H9 (cell line): ENCODE measurements around the gene FAHD2A. TPM values are rescaled to one million over a fixed set of nuclear protein-coding genes. Genes with fewer than 3 reads are reported as not detected.
A peak's percentile ranks its signal among the peaks of the same experiment; 100 is the strongest.

Source experiments
- DNase-seq: peaks from one replicate; pipeline ENCODE4 v3.0.0-alpha.2; 2017
- H2AFZ ChIP-seq: one replicate; pipeline ENCODE4 v1.6.1; 2013; ENCODE audit warnings: mild to moderate bottlenecking, low read length, control low read depth, moderate library complexity
- H2AK5ac ChIP-seq: 2 replicates; pipeline ENCODE4 v1.6.1; 2013; ENCODE audit warnings: low read length, control low read depth, mixed read lengths; ENCODE audit not compliant: insufficient read length
- H2BK120ac ChIP-seq: one replicate; pipeline ENCODE4 v1.6.1; 2013; ENCODE audit warnings: low read depth, mild to moderate bottlenecking, low read length, control low read depth, inconsistent platforms; ENCODE audit not compliant: poor library complexity, severe bottlenecking
- H2BK12ac ChIP-seq: 2 replicates; pipeline ENCODE4 v1.6.1; 2013; ENCODE audit warnings: low read length, control low read depth, mixed read lengths, low read depth; ENCODE audit not compliant: insufficient read length
- H2BK15ac ChIP-seq: 2 replicates; pipeline ENCODE4 v1.6.1; 2013; ENCODE audit warnings: low read depth, low read length, control low read depth
- H2BK20ac ChIP-seq: one replicate; pipeline ENCODE4 v1.6.1; 2013; ENCODE audit warnings: low read depth, mild to moderate bottlenecking, low read length, control low read depth, inconsistent platforms; ENCODE audit not compliant: poor library complexity, severe bottlenecking
- H2BK5ac ChIP-seq: 2 replicates; pipeline ENCODE4 v1.6.1; 2013; ENCODE audit warnings: low read length, control low read depth, mixed read lengths; ENCODE audit not compliant: insufficient read length
- H3K14ac ChIP-seq: 2 replicates; pipeline ENCODE4 v1.6.1; 2013; ENCODE audit warnings: low read length, control low read depth; ENCODE audit not compliant: insufficient read depth
- H3K18ac ChIP-seq: 2 replicates; pipeline ENCODE4 v1.6.1; 2013; ENCODE audit warnings: low read depth, mild to moderate bottlenecking, mixed read lengths, low read length, control low read depth; ENCODE audit not compliant: insufficient read length
- H3K23ac ChIP-seq: 2 replicates; pipeline ENCODE4 v1.6.1; 2013; ENCODE audit warnings: low read length, control low read depth, mixed read lengths, low read depth; ENCODE audit not compliant: insufficient read length
- H3K23me2 ChIP-seq: 2 replicates; pipeline ENCODE4 v1.6.1; 2013; ENCODE audit warnings: low read depth, mild to moderate bottlenecking, mixed read lengths, low read length, control low read depth; ENCODE audit not compliant: insufficient read length, poor library complexity, severe bottlenecking
- H3K27ac ChIP-seq: 2 replicates; pipeline ENCODE4 v1.5.1; 2013; ENCODE audit warnings: low read length, control low read depth, mixed read lengths, low read depth; ENCODE audit not compliant: insufficient read length
- H3K27me3 ChIP-seq: 2 replicates; pipeline ENCODE4 v1.6.1; 2013; ENCODE audit warnings: low read length, control low read depth, inconsistent platforms; ENCODE audit not compliant: insufficient read depth
- H3K4ac ChIP-seq: 2 replicates; pipeline ENCODE4 v1.6.1; 2013; ENCODE audit warnings: low read depth, mild to moderate bottlenecking, control low read depth, inconsistent platforms, low read length, moderate library complexity
- H3K4me1 ChIP-seq: 2 replicates; pipeline ENCODE4 v1.6.1; 2013; ENCODE audit warnings: low read length, control low read depth, inconsistent platforms; ENCODE audit not compliant: insufficient read depth
- H3K4me2 ChIP-seq: 2 replicates; pipeline ENCODE4 v1.6.1; 2013; ENCODE audit warnings: low read length, control low read depth, mixed read lengths; ENCODE audit not compliant: insufficient read length, insufficient read depth
- H3K56ac ChIP-seq: 2 replicates; pipeline ENCODE4 v1.6.1; 2013; ENCODE audit warnings: low read depth, mild to moderate bottlenecking, mixed read lengths, low read length, control low read depth; ENCODE audit not compliant: insufficient read length
- H3K79me1 ChIP-seq: 2 replicates; pipeline ENCODE4 v1.6.1; 2013; ENCODE audit warnings: low read depth, mild to moderate bottlenecking, moderate library complexity, low read length, control low read depth, inconsistent platforms; ENCODE audit not compliant: insufficient read depth, poor library complexity, severe bottlenecking
- H3K79me2 ChIP-seq: 2 replicates; pipeline ENCODE4 v1.6.1; 2013; ENCODE audit warnings: low read length, control low read depth, inconsistent platforms; ENCODE audit not compliant: insufficient read depth
- H3K9ac ChIP-seq: 2 replicates; pipeline ENCODE4 v1.6.1; 2013; ENCODE audit warnings: low read length, control low read depth, mixed read lengths; ENCODE audit not compliant: insufficient read length; ENCODE audit errors: extremely low read depth
- H3K9me3 ChIP-seq: one replicate; pipeline ENCODE4 v1.6.1; 2013; ENCODE audit warnings: low read depth, low read length, inconsistent platforms; ENCODE audit not compliant: control insufficient read depth
- H3T11ph ChIP-seq: one replicate; pipeline ENCODE4 v1.6.1; 2013; ENCODE audit warnings: mild to moderate bottlenecking, low read length, control low read depth, inconsistent platforms
- H4K20me1 ChIP-seq: one replicate; pipeline ENCODE4 v1.6.1; 2013; ENCODE audit not compliant: control insufficient read depth, insufficient read length, insufficient read depth
- H4K5ac ChIP-seq: 2 replicates; pipeline ENCODE4 v1.6.1; 2013; ENCODE audit warnings: low read depth, mild to moderate bottlenecking, mixed read lengths, low read length, control low read depth; ENCODE audit not compliant: insufficient read length
- H4K8ac ChIP-seq: replicated peaks from 2 replicates; pipeline ENCODE4 v1.6.1; 2013; ENCODE audit warnings: low read length, control low read depth, mixed read lengths, low read depth; ENCODE audit not compliant: insufficient read length
- H4K91ac ChIP-seq: 2 replicates; pipeline ENCODE4 v1.6.1; 2013; ENCODE audit warnings: low read depth, mild to moderate bottlenecking, moderate library complexity, mixed read lengths, low read length, control low read depth; ENCODE audit not compliant: insufficient read length
- H3K27ac Mint-ChIP-seq, 3 experiments: 2 replicates in 2 of 3; 3 replicates in 1 of 3; pipeline ENCODE4 v1.8.0; 2020 to 2021; ENCODE audit warnings: mixed read lengths in 3 of 3, mild to moderate bottlenecking in 1 of 3, moderate library complexity in 1 of 3
- H3K27me3 Mint-ChIP-seq: 2 replicates; pipeline ENCODE4 v1.8.0; 2021; ENCODE audit warnings: low read depth, mild to moderate bottlenecking, moderate library complexity, mixed read lengths
- H3K36me3 Mint-ChIP-seq, 3 experiments: 2 replicates in 2 of 3; 3 replicates in 1 of 3; pipeline ENCODE4 v1.8.0; 2020 to 2021; ENCODE audit warnings: low read depth in 3 of 3, mixed read lengths in 3 of 3; ENCODE audit not compliant: insufficient read depth in 1 of 3
- H3K4me1 Mint-ChIP-seq, 2 experiments: 2 replicates each; pipeline ENCODE4 v1.8.0; 2020; ENCODE audit warnings: mixed read lengths in 2 of 2
- H3K4me3 Mint-ChIP-seq, 2 experiments: 2 replicates in 1 of 2; 3 replicates in 1 of 2; pipeline ENCODE4 v1.8.0; 2020 to 2021; ENCODE audit warnings: mild to moderate bottlenecking in 2 of 2, mixed read lengths in 2 of 2, moderate library complexity in 1 of 2
- H3K9me3 Mint-ChIP-seq, 2 experiments: 2 replicates in 1 of 2; 3 replicates in 1 of 2; pipeline ENCODE4 v1.8.0; 2020; ENCODE audit warnings: mild to moderate bottlenecking in 2 of 2, mixed read lengths in 2 of 2, moderate library complexity in 1 of 2
- WGBS: extraction: QIAGEN DNeasy Blood & Tissue Kit; methylation state at CpG from one replicate; pipeline ENCODE4 v1.1.7; 2013; ENCODE audit warnings: missing lambda C conversion rate, low lambda C conversion rate, mixed read lengths; ENCODE audit not compliant: insufficient read length; ENCODE audit errors: extremely low coverage; 5-methylcytosine and 5-hydroxymethylcytosine counted together
- total RNA-seq: library from RNA; stranded (reverse); gene quantifications from 2 replicates; pipeline ENCODE4 v1.2.1, GENCODE V29; 2021
- TF ChIP-seq, protein P1 (sequence below): fragments of 200-600 bp; sonication (generic); conservative IDR thresholded peaks from 3 replicates; pipeline ENCODE4 v1.8.0; 2021; ENCODE audit warnings: antibody characterized with exemption, mild to moderate bottlenecking

The FAHD2A gene
- total RNA-seq, 1 experiment from 2014 or later, result 39.8 TPM

DNA sequence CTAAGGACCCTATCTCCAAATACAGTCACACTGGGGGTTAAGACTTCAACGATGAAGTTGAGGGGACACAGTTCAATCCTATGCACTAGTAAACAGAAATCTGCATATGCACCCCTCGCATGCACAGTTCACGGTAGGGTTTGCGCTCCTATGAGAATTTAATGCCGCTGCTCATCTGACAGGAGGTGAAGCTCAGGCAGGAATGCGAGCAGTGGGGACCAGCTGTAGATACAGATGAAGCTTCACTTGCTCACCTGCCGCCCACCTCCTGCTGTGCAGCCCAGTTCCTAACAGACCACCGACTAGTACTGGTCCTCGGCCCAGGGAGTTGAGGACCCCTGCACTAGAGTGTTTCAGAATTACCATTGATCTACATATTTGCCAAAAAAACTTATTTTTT lies 40.0 kb upstream of the FAHD2A start:
- Histone ChIP-seq H4K91ac (no peak overlapping the region), H3K79me1 (no peaks in the 10 kb centered on the region), H2AK5ac (no peak overlapping the region), H2BK20ac (no peak overlapping the region), H4K8ac (no peak overlapping the region), H3K9ac (no peak overlapping the region), H3K79me2 (no peaks in the 10 kb centered on the region), H3K4ac (no peak overlapping the region), H3K27me3 (no peaks in the 10 kb centered on the region), H3K14ac (no peak overlapping the region), H3K56ac (no peak overlapping the region), H2BK12ac (no peak overlapping the region), H2BK120ac (no peak overlapping the region), H3K23ac (no peak overlapping the region), H2AFZ (no peak overlapping the region), H2BK15ac (no peak overlapping the region), H2BK5ac (no peak overlapping the region), H3K23me2 (no peaks in the 10 kb centered on the region), H3K4me1 (no peaks in the 10 kb centered on the region), H4K5ac (no peak overlapping the region), H3K9me3 (no peaks in the 10 kb centered on the region), H4K20me1 (no peaks in the 10 kb centered on the region), H3K4me2 (no peak overlapping the region), H3T11ph (no peak overlapping the region), H3K18ac (no peak overlapping the region), H3K27ac (no peak overlapping the region)
- peak; percentile 18 for DNase-seq
- no peak overlapping the region for H3K4me3 Mint-ChIP-seq
- H3K27ac Mint-ChIP-seq, result no peak overlapping the region; a peak in 1 of 7 replicates
- no peaks in the 10 kb centered on the region for H3K36me3 Mint-ChIP-seq
- peaks cover 0 to 17% of the 10 kb centered on the region in 2 experiments; a peak in 2 of 5 replicates for H3K9me3 Mint-ChIP-seq
- peaks cover 30% of the 10 kb centered on the region for H3K27me3 Mint-ChIP-seq
- no peaks in the 10 kb centered on the region for H3K4me1 Mint-ChIP-seq
- no CpG with 5 or more reads among the region's 9 CpGs for WGBS
- TF ChIP-seq, protein P1, sequence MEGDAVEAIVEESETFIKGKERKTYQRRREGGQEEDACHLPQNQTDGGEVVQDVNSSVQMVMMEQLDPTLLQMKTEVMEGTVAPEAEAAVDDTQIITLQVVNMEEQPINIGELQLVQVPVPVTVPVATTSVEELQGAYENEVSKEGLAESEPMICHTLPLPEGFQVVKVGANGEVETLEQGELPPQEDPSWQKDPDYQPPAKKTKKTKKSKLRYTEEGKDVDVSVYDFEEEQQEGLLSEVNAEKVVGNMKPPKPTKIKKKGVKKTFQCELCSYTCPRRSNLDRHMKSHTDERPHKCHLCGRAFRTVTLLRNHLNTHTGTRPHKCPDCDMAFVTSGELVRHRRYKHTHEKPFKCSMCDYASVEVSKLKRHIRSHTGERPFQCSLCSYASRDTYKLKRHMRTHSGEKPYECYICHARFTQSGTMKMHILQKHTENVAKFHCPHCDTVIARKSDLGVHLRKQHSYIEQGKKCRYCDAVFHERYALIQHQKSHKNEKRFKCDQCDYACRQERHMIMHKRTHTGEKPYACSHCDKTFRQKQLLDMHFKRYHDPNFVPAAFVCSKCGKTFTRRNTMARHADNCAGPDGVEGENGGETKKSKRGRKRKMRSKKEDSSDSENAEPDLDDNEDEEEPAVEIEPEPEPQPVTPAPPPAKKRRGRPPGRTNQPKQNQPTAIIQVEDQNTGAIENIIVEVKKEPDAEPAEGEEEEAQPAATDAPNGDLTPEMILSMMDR, result no peak
